Head of caudate nucleus (tissue), 42 donors: ENCODE results near the gene SUMO3.

Experiments used
- DNase-seq, 42 donors: peaks; one replicate each; pipeline versions ENCODE4 v3.0.0 to v3.0.0-alpha.2; 2020 to 2021; ENCODE audit warnings: mixed read lengths in 7 of 42
- intact Hi-C: fragments of 100-400 bp; cut with DNase I; formaldehyde crosslinking; loops from one replicate; pipeline ENCODE4 v1.15.0; 2022

Gene SUMO3

DNA sequence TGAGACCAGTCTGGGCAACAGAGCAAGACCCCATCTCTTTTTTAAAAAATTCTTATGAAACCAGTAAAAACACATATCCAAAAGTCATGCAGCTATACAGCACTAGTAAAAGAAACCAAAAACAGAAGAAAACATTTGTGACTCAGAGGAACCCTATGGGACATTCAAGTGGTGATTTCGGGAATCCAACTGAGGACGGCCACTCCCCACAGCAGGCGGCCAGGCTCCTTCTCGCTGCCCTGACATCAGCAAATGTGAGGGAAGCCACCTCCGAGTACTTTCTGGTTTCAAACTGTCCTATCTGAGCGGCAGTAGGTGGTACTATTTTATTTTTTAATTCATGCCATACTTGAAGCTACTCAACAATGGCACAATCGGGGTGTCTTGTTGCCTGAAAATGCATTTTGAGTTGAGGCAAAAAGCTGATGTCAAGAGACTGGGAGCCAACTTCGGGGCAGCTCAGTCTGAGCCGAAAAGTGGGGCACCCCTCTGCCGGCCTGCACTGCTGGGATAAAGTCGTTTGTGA is 3.3 kb downstream of the SUMO3 start:
- intact Hi-C loops = loop anchor here (5.0 kb wide), 1 partner anchor 58 kb away; the partner anchor contains the start of gene PTTG1IP

DNA sequence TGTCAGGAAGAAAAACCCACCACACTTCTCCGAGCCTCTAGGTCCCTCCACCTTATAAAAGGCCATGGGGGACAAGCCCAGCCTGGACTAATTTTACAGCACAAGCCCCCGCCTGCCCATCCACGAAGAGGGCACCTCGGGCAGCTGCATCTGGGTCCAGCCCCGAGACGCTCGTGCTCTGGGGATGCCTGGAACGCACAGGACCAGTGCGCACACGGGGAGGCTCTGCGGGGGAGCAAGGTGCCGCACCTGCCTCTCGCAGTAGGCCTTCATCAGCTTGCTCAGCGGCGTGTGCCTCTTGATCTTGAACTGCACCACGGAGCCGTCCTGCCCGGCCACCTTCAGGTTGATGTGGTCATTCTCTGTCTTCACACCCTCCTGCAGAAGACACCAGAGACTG is 4.1 kb downstream of the SUMO3 start:
- intact Hi-C loops = no loop called here
- DNase-seq = no peak

More for the DNA sequence above, 3.3 kb downstream of the SUMO3 start:
- peak in 5 of 42 donors; percentile 25 to 53 (median 36) for DNase-seq

DNA sequence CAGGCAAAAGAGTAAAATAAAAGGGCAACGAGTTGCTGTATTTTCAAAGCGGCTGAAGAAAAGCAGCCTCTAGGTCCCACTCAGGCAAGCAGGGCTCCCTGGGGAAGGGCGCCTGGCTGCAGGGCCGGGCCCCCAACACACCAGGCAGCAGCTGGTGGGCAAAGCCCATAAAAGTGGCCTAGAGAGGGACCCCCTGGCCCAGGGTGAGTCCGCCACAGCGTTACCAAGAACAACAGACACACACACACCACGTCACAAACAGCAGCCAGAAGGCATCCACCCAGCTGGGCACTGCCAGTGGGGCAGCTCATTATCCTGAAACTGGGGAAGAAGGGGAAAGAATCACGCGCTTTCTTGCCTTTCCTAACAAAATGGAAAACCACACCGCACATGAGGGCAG is 4.7 kb downstream of the SUMO3 start:
- intact Hi-C loops = no loop called here
- DNase-seq = no peak

DNA sequence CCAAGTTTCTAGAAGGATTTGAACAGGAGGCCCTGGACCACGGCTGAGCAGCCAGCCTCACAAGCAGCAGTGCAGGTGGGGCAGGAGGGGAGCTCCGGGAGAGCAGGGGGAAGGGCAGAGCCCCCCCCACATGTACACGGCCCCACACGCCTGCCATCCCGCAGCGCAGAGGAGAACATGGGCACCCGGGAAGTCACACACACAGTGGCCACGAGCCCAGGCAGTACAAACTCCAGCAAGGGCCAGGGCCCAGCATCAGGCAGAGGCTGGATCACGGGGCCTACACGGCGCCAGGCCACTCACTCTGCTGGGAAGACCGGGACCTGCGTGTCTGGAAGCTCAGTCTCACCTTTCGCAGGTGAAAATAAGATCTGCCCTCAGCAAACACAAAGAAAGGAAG is 5.2 kb downstream of the SUMO3 start:
- no peak for DNase-seq

DNA sequence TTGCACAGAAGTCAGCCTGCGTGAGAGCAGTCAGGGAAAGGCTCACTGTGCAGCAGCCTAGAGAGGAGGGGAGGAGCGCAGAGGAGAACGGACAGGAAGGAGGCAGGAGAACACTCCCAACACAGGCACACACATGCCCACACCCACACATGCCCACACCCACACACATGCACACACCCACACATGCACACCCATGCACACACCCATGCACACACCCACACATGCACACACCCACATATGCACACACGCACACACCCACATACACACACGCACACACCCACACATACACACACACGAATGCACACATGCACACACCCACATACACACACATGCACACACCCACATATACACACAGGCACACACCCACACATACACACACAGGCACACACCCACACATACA is 7.1 kb downstream of the SUMO3 start:
- peak in 3 of 42 donors; percentile 28 to 43 (median 43) for DNase-seq
- intact Hi-C loops = no loop called here

More for the DNA sequence above, 5.2 kb downstream of the SUMO3 start:
- intact Hi-C loops = no loop called here

DNA sequence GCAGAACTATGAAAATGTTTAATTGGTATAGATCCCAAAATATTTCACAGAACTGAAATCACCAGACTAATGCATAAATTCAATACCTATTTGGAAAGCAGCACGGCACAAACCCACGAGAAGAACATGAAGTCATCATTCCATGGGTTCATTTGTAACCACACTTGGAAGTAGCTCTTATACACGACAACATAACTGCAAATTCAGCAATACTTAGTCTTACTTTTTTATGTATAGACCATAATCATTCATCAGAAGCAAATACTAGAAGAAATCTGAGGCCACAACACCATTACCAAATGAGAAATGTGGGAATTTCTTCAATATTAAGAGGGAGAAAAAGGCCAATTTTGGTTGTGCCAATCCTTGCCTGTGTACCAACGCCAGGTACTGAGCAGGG is 12.0 kb downstream of the SUMO3 start:
- no peak for DNase-seq
- intact Hi-C loops = loop anchor here (10.0 kb wide), 2 partner anchors 129 to 461 kb away; no protein-coding TSS in a partner anchor

DNA sequence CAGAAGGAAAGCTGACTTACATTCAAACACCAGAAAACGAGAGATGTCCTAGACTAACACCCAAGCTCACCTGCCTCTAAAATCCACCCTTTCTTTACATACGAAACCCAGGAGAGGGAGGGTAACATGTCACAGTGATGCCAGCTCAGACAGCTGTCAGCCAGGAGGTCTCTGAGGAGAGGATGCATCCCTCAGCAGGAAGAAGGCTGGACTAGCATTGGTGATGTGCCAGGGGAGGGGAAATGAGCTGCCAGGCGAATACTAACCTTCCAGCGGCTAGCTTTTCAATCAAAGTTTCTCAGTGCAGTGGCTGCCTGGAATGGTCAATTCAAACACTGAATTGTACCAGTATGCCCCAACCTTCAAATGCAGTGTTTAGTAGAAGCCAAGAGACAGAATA is 12.6 kb downstream of the SUMO3 start:
- intact Hi-C loops = loop anchor here (10.0 kb wide), 2 partner anchors 130 to 460 kb away; no protein-coding TSS in a partner anchor
- DNase-seq = no peak

DNA sequence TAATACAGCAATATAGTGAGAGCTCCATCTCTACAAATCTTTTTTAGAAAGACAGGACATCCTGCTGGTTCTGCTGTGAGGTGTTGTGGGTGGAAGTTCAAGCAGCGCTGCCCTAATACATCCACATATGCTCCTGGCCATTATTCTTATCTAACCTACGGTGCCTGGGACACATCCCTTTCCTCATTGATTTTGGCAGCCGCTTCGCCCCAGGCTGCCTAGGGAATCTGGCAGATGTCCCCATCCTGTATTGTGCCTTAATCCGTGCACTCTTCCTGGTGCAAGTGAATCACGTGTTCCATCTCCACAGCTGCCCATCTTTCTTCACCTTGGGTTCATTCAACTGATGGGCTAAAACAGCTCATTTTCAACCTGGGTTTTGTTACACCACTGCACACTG is 13.1 kb downstream of the SUMO3 start:
- intact Hi-C loops = loop anchor here (10.0 kb wide), 2 partner anchors 130 to 460 kb away; no protein-coding TSS in a partner anchor

DNA sequence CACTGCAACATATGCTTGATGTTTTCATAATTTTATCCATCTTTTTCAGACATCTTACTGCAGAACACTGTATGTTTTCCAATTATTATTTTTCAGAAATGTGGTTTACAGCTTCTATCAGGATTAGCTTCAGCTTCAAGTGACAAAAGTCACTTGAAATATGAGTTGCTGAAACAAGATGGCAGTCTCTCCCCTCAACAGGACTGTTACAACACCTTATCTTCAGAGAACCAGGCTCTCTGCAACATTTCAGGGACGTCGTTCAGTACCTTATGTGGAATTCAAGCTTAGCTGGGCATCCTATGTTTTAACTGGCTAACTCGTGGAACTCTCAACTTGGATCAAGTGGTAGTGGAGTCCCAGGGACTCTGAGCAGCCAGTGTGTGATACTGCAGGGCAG is 14.2 kb downstream of the SUMO3 start:
- no peak for DNase-seq
- intact Hi-C loops = loop anchor here (10.0 kb wide), 2 partner anchors 131 to 459 kb away; no protein-coding TSS in a partner anchor

More for the DNA sequence above, 13.1 kb downstream of the SUMO3 start:
- DNase-seq = no peak

DNA sequence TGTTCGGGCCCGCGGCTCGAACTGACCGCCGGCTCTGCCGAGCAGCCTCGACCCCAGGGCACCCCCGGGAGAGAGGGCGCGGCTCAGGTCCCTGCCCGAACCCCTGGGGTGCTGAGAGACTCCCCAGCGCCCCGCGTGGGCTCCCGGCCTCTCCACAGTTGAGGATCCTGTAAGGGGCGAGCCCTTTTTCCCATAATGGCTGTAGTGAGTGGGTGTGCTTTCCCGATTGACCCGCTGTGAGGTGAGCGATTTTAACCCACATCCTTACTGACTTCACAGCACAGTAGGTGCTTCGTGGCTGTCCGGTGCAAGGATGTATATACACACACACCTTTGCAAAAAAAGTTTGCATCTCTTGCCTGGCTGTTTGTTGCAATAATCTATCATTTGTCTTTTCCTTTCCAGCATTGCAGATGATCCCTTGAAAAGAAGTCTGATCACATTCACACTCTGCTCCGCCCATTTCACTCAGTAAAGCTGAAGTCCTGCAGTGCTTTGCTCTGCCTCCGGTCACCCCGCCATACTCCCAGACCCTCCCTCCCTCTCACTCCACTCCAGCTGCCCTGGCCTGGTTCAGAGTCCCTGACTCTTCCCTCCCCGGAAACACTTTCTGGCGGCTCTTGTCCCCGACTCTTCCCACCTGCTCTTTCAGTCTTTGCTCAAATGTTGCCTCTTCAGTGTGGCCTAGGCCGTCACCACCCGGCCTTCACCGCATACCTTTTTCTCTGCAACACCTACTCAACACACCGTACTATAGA is 15.3 kb downstream of the SUMO3 start:
- no peak for DNase-seq
- intact Hi-C loops = loop anchor here (10.0 kb wide), 2 partner anchors 132 to 458 kb away; no protein-coding TSS in a partner anchor

DNA sequence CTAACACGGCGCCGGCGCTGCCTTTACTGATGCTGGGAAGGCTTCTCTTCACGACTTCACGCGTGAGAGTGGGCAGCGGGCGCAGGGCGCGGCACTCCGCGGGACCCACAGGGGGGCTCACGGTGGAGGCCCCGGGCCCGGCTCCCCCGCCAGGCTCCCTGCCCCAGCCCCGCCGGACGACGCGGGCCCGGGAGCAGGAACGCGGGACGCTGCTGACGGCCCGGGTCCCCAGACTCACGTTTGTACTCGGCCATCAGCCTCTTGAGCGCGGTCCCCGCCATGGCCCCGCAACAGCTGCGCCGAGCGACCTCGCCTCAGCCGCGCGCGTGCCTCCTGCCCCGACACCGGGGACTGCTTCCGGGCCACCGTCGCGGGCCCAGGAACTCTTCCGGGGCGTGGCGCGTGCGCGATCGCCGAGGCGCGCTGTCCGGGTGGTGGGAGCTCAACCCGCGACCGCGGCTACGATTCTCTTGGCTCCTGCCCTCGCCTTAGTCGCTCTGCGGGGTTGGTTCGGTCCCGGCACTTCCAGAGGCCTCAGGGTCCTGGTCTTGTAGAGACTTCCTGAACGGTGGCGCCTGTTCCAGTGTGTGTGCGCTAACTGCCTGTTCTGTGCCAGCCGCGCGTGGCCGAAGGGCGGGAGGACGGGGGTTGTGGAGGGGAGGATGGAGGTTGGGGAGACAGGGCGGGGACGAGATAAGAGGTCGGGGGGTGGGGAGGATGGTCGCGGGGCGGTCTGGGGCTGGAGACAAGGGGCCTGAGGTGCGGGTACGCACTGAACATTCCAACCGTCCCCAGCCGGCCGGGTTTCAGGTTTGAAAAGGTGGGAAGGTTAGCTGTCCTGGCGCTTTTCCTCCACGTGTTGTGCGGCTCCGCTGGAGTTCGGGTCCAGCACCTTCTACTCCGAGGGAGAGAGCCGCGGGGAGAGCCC is 16.1 kb downstream of the SUMO3 start, which contains the start of gene UBE2G2:
Gene UBE2G2, minus strand, starts transcription at position 353 of the 928 bp plus-strand sequence. Its CDS starts 72 bp downstream, at position 281.
- intact Hi-C loops = loop anchor here (2.0 to 10.0 kb wide), 4 partner anchors 15 to 457 kb away; partner anchors contain the start of gene PTTG1IP
- peak; percentile 39 to 93 (median 84) for DNase-seq

DNA sequence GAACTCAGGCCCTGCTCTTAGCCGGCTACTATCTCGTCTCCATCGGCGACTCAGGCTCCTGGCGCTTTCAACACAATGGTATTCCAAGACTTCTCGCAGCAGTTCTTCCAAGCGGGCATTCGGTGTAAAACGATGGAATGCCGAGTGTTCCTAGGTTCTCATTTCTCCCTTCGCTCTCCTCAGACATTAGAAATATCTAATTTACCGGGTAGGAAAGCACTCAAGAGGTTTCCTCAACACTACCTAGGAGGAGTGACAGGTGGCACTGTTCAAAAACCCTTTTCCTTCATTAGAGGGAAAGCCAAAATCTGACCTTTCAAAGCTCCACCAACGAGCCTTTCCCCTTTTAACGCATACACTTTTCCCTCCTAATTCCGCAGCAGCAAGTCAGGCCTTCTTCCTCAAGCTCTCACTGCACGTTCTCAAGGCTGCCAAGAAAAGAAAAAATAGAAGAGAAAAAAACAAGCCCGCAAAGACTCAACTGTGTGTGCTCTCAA is 16.8 kb downstream of the SUMO3 start:
- DNase-seq = peak in 4 of 42 donors; percentile 21 to 49 (median 39)
- intact Hi-C loops = loop anchor here (2.0 to 10.0 kb wide), 4 partner anchors 16 to 456 kb away; partner anchors contain the start of gene PTTG1IP

DNA sequence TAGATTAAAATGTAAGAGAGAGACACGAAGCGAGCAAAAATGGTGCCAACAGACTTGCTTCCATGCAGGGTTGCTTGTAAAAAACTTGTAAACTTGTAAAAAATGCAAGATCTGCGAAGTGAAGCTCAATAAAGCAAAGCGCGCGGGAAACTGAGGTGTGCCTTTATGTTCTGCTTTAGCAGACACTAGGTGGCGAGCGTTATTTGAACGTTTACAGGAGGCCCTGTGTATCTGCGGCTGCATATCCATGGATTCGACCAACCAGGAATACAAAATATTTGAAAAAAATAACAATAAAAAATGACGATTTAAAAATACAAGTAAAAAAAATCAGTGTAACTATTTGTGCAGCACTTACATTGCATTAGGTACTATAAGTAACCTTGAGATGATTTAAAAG is 17.8 kb downstream of the SUMO3 start:
- peak in 12 of 42 donors; percentile 23 to 76 (median 48) for DNase-seq
- intact Hi-C loops = loop anchor here (2.0 to 10.0 kb wide), 4 partner anchors 17 to 455 kb away; partner anchors contain the start of gene PTTG1IP

DNA sequence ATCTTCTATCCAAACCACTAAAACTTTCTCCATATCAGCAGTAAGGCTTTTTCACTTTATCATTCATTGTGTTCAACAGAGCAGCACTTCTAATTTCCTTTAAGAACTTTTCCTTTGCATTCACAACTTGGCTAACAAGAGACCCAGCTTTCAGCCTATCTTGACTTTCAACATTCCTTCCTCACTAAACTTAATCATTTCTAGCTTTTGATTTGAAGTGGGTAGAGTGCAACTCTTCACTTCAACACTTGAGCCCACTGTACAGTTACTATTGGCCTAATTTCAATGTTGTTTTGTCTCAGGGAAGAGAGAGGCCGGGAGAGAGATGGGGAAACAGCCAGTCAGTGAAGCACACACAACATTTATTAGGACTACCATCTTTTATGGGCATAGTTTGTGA is 18.2 kb downstream of the SUMO3 start:
- DNase-seq = no peak
- intact Hi-C loops = loop anchor here (2.0 to 10.0 kb wide), 5 partner anchors 17 to 455 kb away; partner anchors contain the start of gene PTTG1IP

DNA sequence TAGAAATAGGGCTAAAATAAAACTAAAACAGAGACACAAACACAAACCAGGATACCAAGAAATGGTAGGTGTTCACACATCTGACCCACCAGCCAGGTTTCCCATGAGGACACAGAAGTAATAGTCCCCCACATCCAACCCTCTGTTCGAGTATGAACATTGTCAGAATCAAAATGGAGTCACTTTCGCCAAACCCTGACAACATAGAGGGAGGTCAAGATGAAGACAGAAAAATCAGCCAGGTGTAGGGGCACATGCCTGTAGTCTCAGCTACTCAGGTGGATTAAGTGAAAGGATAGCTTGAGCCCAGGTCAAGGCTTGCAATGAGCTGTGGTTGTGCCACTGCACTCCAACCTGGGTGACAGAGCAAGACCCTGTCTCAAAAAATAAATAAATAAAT is 20.1 kb downstream of the SUMO3 start:
- intact Hi-C loops = loop anchor here (10.0 kb wide), 1 partner anchor 283 kb away; no protein-coding TSS in a partner anchor
- DNase-seq = no peak

DNA sequence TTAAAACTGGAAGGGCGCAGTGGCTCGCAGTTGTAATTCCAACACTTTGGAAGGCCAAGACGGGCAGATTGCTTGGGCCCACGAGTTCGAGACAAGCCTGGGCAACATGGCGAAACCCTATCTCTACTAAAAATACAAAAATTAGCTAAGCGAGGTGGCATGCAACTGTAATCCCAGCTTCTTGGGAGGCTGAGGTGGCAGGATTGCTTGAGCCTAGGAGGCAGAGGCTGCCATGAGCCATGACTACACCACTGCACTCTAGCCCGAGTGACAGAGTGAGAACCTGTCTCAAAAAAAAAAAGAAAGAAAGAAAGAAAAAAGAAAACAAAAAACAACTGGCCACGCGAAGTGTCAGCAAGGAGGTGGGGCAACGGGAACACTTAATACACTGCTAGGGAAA is 22.5 kb downstream of the SUMO3 start:
- intact Hi-C loops = loop anchor here (10.0 kb wide), 1 partner anchor 281 kb away; no protein-coding TSS in a partner anchor
- no peak for DNase-seq

DNA sequence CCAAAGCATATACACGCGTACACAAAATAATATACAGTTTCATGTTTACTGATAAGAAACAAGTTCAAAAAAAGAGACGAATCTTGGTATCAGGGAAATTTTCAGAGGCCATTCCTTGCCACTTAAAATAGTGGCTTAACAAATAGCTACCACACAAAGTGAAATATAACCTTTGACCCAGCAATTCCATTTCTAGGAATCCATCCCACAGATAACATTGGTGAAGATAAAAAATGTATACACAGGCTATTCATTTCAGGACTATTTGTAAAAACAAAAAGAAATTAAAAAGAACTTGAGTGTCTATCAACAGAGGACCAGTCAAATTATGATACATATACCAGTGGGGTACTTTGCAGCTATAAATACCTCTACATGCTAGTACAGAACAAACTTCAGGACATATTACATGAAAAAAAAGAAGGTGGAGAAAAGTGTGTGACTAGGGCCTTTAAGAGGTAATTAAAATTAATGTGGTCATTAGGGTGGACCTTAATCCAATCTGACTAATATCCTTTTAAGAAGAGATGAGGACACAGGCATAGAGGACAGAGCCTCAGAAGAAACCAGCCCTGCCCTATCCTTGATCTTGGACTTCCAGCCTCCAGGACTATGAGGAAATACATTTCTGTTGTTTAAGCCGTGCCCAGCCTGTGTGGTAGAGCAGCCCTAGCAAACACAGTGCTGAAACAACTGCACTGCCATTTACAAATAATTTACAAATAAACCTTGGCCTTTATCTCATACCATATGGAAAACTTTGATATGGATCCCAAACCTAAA is 24.1 kb downstream of the SUMO3 start:
- intact Hi-C loops = loop anchor here (10.0 kb wide), 1 partner anchor 279 kb away; no protein-coding TSS in a partner anchor
- DNase-seq = no peak
